ENCODE results near the gene CTNNA1. TPM values are rescaled to one million over a fixed set of nuclear protein-coding genes. Genes with fewer than 3 reads are reported as not detected.

The CTNNA1 gene
- total and polyA plus RNA-seq, 9 of the 15 experiments (the other 6 are each of a cell fraction or from before 2014, with no cell fraction given), result 29.6 to 117 (median 89.1) TPM

GRCh38 chr5:138954257-138955012 lies 201.2 kb downstream of the CTNNA1 start:
- H3K9ac ChIP-seq (ENCODE audit: insufficient read depth in 1 of 2, low read depth in 2 of 2, low read length in 2 of 2), result no peak overlapping the region; a peak in 1 of 4 replicates
- no peak overlapping the region for H3K27ac ChIP-seq (ENCODE audit: extremely low read depth, low read depth, low read length)
- ChIA-PET POLR2A (interaction anchor here (0.7 to 3.2 kb wide), 3 partner anchors 11 to 141 kb away, joined by 3 to 8 read pairs (median 3); no protein-coding TSS in a partner anchor), CTCF (ENCODE audit: low intra/inter-chr PET ratio) (no interaction called here)
- no peaks in the 10 kb centered on the region for H3K9me3 ChIP-seq (replicated peaks; ENCODE audit: control insufficient read depth, insufficient read depth, low read depth, low read length)
- TF ChIP-seq CC2D1A (IDR thresholded peaks at IDR 0.05) (no peak), JUNB (CRISPR knock-in tag; conservative IDR thresholded peaks at IDR 0.05) (no peak), SFPQ (IDR thresholded peaks at IDR 0.05; ENCODE audit: low read depth, low read length) (no peak), DNMT1 (IDR thresholded peaks at IDR 0.05) (no peak), TFAM (CRISPR knock-in tag; conservative IDR thresholded peaks at IDR 0.05) (no peak), FOXK2 (conservative IDR thresholded peaks at IDR 0.05 in 1 of 2, IDR thresholded peaks at IDR 0.05 in 1 of 2; ENCODE audit: low read depth in 2 of 2) (no peak), FUS (optimal IDR thresholded peaks at IDR 0.05; ENCODE audit: low read depth, low read length) (no peak), POLR2G (IDR thresholded peaks at IDR 0.05; ENCODE audit: low read depth, low read length) (no peak), CBFB (CRISPR knock-in tag; IDR thresholded peaks at IDR 0.05) (no peak), HDAC3 (IDR thresholded peaks at IDR 0.05; ENCODE audit: borderline replicate concordance, partially characterized antibody) (no peak), C11orf30 (IDR thresholded peaks at IDR 0.05; ENCODE audit: low read depth) (no peak), CBX8 (IDR thresholded peaks at IDR 0.05; ENCODE audit: borderline replicate concordance, extremely low read depth, low read depth, low read length, poor library complexity, severe bottlenecking) (no peak), MTA2 (IDR thresholded peaks at IDR 0.05; ENCODE audit: low read depth) (no peak)
- H3K27me3 ChIP-seq (ENCODE audit: control insufficient read depth in 2 of 2, insufficient read depth in 2 of 2, low read length in 2 of 2), result no peaks in the 10 kb centered on the region
- in situ Hi-C loops (cut with MboI) (no loop called here), intact Hi-C loops (cut with micrococcal nuclease) (no loop called here)
- peaks cover 0 to 16% of the 10 kb centered on the region in 2 experiments; a peak in 3 of 5 replicates for H3K4me1 ChIP-seq (replicated peaks in 1 of 2; ENCODE audit: control insufficient read depth in 2 of 2, insufficient read depth in 2 of 2, low read length in 2 of 2)
- no peak for FAIRE-seq
- no peaks in the 10 kb centered on the region for H3K79me2 ChIP-seq (ENCODE audit: control insufficient read depth, insufficient read depth, low read length)
- no peak overlapping the region for H2AFZ ChIP-seq (ENCODE audit: low read depth, low read length)
- 49% methylated on average over 4 of the region's 4 CpGs for WGBS (ENCODE audit: insufficient coverage, low coverage, missing lambda C conversion rate)
- DNase-seq (ENCODE audit: extremely low read depth in 1 of 4, low spot score in 3 of 4), result no peak
- no peak overlapping the region for H3K4me2 ChIP-seq (ENCODE audit: insufficient read depth, low read length)
- H3K36me3 ChIP-seq (ENCODE audit: control insufficient read depth, insufficient read depth, low read length), result no peaks in the 10 kb centered on the region
- no peaks in the 10 kb centered on the region for H4K20me1 ChIP-seq (replicated peaks; ENCODE audit: control insufficient read depth, insufficient read depth, low read length)
- BruUV-seq (replicated peaks), result no TSS peak
- H3K4me3 ChIP-seq, result no peak overlapping the region
- ATAC-seq, result no peak
- H3K9me1 ChIP-seq (ENCODE audit: control insufficient read depth, insufficient read depth, low read length), result no peaks in the 10 kb centered on the region

All from K562 (cell line).